ENCODE results near the gene RAB40A.

The RAB40A gene, protein sequence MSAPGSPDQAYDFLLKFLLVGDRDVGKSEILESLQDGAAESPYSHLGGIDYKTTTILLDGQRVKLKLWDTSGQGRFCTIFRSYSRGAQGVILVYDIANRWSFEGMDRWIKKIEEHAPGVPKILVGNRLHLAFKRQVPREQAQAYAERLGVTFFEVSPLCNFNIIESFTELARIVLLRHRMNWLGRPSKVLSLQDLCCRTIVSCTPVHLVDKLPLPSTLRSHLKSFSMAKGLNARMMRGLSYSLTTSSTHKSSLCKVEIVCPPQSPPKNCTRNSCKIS

DNA sequence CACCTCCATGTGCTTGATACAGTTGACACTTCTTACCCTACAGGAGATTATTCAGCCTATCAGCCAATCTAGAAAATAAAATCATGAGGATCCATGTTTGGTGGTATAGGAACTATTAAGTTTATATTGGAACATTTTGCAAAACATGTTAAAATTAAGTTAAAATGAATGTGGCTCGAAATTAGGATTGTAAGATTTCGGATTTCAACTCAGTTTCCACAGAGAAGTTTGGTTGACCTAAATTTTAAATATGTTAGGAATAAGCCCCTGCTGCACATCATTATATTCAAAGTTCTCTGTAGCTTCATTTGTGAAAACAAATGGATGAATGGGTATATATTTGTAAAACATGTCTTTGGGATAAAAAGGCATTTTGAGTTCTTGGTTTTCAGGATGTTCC, at the start of gene RAB40A:
RAB40A (minus strand) TSS at position 101 of the 400 bp plus-strand sequence. CDS start 18,733 bp downstream, outside the sequence.
- DNase-seq, result no peak

DNA sequence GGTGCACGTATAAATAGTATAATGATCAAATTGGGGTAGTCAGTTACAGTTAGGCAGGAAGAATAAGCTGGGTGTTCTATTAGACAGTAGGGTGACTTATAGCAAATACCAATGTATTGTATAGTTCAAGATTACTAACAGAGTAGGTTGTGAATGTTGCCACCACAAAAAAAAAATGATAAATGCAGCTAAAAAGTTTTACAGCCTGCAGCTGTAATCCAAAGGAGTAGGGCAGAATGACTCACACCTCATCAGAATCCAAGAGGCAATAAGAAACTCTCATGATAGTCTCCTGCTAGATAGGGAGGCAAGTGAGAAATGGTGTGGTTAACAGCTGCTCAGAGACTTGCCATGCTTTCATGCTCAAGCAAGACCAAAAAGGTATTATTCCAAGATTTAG, 46.5 kb upstream of the RAB40A start:
- no peak for DNase-seq

DNA sequence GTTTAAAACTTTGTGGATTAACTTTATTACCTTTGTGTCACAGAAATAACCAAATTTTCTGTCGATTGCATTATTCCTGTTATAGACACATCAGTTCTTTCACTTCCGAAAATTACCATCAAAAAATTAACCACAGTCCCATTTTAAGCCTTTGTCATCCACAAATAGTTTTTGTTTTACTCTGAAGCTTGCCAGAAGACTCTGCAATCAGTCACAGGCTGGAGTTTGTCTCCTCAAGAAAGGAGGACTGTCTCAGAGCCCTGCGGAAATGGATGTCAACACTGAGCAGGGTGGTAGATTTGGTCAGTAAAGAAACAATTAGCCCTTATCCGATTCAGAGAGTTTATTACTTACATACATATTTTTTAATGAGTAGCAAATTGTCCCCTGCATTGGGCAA, 45.9 kb upstream of the RAB40A start:
- DNase-seq, result no peak

GRCh38 chrX:103562801-103563200, 43.5 kb upstream of the RAB40A start:
- DNase-seq, result no peak

GRCh38 chrX:103560256-103560655, 41.0 kb upstream of the RAB40A start:
- DNase-seq, result no peak

GRCh38 chrX:103556963-103557612, 37.8 kb upstream of the RAB40A start:
- no peak for DNase-seq

DNA sequence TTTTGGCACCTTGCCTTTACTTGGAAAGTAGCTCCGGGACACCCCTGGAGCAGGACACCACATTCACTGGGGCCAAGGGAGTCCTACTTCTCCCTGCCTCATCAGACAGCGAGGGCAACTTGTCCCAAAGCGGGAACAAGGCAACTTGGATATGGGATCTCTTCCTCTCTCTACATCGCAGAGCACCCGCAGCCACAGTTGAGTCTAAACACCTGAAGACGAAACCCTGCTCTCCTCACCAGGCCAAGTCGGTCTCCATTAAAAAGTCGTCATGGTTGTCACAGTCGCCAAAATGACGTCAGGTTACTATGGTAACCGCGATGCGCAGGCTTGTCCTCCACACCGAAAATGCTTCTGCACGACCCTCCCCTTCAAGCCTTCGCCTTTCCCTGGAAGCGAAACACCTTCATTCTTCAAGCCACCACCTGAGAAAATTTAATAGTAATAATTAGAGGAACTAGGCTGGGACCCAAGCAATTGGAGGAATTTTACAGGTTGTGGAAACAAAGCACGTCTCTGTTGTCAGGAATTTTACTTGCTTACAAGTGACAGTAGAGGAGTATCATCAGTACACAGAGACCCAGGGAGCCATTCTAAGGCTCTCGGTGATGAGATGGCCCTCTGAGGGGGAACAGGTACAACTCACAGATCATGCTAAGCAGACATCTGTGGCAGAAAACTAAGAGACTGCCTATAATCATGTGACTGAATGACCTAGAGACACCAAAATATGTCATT, 35.6 kb upstream of the RAB40A start:
- no peak for DNase-seq

GRCh38 chrX:103552236-103552635, 32.9 kb upstream of the RAB40A start:
- no peak for DNase-seq

GRCh38 chrX:103550415-103551051, 31.2 kb upstream of the RAB40A start:
- DNase-seq, result no peak

DNA sequence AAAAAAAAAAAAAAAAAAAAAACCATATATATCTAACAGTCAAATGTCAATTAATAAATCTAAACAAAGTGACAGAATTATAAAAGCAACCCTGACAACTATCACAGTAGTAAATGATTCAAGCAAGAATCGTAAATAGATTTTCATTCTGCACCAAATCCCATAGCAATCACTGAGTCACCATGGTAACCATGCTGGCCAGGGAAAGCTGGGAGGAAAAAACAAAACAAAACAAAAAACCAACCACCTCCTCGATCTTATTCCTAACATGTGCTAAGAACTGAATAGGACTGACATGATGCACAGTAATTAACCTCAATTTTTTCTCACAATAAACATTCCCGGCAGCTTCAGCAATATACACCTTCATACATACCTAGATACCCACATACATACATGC, 30.6 kb upstream of the RAB40A start:
- DNase-seq, result no peak

- no peak for DNase-seq
These were observed 20.9 kb upstream of the RAB40A start for GRCh38 chrX:103540145-103540544.

DNA sequence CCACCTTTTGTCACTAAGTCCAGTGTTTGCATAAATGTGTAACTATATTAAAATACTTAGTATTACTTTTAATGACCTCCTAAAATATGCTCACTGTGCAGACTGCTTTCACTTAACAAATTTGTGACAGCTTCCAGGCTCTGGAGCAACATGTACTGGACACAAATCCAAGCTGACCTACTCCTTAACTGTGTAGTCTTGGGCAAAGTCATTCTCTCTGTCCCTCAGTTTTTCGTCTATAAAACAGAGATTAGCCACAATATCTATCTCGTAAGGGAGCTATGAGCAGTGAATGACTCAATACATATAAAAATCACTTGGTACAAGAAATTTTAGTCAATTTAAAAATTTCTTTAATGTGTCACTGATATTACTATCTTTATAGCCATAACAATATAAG, 20.4 kb upstream of the RAB40A start:
- DNase-seq, result no peak

GRCh38 chrX:103538728-103539127, 19.4 kb upstream of the RAB40A start:
- no peak for DNase-seq

DNA sequence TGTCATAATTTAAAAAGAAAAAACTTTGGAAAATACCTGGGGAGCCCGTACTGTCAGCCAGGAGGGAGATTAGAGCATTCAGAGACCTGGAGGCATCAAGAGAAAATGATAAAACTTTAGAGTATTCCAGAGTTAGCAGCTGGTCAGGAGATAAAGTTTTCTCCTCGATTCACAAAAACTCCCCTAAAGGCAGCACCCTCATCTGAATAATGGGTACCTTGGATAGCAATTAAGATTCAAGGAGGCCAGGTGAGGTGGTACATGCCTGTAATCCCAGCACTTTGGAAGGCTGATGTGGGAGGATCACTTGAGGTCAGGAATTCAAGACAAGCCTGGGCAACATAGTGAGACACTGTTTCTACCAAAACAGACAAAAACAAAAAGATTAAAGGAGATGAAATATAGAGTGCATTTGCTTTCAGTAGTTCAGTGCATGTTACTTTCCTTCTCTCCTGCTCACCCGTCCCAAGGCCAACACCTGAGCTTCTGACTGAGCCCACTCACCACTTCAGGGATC, 18.6 kb upstream of the RAB40A start:
- no peak for DNase-seq

- DNase-seq, result no peak
These were observed 17.4 kb upstream of the RAB40A start for GRCh38 chrX:103536732-103537131.

DNA sequence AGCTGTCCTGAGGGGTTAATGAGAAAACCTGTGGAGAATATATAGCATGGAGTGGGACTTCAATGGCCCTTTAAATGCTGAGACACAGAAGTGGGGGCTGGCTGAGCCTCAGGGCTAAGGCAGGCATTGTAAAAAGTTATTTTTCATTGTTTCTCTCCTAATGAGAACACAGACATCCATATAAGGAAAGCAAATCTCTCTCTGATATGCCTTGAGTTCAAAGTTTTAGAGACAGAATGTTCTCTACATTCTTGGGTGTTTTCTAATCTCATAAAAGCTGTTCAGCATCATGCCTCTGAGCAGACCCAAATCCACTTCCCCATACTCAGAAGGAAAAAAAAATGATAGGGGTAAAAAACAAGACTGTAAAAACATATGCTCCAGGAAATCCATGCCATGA, 16.8 kb upstream of the RAB40A start:
- DNase-seq, result no peak

GRCh38 chrX:103535206-103535605, 15.9 kb upstream of the RAB40A start:
- DNase-seq, result no peak

DNA sequence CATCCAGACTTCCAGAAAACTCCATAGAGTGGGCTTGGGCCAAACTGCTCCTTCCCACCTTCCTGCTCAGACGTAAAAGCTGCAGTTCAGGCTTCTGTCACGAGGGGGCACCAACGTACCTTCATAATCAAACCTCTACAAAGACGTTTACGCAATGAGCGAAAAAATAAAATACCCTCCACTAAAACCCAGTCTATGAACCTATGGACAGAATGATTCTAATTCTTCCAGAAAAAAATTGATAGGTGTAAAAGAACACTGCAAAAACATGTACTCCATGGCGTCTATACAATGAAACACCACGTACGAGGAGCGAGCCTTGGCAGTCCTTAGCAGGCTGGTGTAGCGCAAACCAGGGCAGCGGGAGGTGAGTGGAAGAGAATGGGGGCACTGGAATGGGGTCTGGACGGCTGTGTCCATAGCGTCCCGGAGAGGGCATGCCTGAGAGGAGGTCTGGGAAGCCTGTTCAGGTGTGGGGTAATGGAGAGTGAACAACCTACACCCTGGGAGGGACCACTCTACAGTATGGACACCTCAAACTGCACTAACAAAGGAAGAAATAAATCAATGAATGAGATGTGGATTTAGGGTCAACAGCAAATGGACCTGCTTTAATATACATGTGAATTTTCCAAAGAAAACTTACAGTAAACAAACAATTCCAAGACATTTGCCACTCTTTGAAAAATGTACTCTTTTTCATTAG, 14.4 kb upstream of the RAB40A start:
- no peak for DNase-seq

DNA sequence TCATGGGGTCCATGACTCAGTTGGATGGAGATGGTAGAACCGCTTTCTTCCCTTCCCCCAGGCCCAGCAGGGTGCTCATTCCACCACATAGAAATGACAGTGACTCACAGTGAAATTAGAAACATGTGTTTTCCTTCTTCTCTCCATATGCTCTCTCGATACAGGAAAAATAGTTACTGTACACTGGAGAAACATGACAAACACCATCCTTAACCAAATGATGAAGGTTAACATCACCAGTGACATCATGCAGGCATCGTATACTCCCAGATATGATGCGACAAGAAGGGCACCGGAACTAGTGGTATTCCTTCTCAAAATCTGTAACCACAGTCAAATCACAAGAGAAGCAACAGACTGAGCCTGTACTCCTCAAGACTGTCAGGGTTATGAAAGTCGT, 11.7 kb upstream of the RAB40A start:
- DNase-seq, result no peak

DNA sequence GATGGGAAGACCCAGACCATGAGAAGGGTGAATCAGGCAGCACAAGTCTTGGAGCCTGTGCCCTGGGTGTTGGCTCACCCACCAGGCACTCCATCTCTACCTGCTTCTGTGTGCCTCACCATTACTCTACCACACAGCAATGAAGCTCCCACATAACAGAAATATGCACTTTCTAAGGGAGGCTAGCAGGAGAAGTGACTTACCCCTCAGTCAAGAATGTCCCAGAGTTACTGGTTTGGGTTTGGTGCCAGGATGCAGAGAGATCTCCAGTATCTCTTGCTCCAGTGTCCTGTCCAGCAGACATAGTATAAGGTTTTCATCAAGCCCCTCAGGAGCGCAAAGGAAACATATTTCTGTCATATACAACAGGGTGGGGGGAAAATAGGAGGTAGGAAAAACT, 11.3 kb upstream of the RAB40A start:
- no peak for DNase-seq

DNA sequence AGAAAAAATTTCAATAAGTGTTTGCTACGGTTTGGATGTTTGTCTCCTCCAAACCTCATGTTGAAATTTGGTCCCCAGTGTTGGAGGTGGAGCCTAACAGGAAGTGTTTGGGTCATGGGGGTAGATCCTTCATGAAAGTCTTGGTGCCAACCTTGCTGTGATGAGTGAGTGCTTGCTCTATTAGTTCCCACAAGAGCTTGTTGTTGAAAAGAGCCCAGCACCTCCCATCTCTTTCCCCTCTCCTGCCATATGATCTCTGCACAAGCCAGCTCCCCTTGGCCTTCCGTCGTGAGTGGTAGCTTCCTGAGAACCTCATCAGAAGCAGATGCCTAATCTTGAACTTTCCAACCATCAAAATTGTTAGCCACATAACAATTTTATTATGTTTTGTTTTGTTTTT, 10.3 kb upstream of the RAB40A start:
- no peak for DNase-seq

GRCh38 chrX:103524747-103525146, 5.5 kb upstream of the RAB40A start:
- DNase-seq, result no peak

DNA sequence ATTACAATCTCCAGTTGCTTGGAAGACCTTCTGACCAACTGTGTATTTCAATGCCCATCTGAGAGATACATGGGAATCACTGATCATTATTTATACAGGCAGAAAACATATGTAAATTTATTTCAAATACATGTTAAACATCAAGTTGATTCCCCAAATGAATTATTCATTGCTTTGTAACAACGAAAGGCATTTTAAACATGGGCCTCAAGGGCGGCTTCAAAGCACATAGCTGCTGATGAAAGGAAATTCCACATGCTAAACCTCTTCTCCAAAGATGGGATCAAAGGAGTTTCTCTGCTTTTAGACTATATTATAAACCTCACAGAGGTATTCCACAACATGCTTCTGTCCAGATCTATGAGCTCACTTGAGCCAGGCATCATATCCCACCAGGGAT, 4.3 kb upstream of the RAB40A start:
- DNase-seq, result no peak

All from 8988T (cell line).